ENCODE data around the gene ZSWIM4.
A peak's percentile ranks its signal among the peaks of the same experiment; 100 is the strongest.
"Not testable (repeated sequence)": the region's sequence is repeated elsewhere in the genome, so short reads cannot be mapped to it uniquely, and the experiment has no call there.

The ZSWIM4 gene

GRCh38 chr19:13788991-13789390 is 6.3 kb upstream of the ZSWIM4 start:
- DNase-seq (ENCODE audit: low read depth), result peak; percentile 49
- TF ChIP-seq CTCF (IDR thresholded peaks at IDR 0.05; ENCODE audit: insufficient read depth, low read depth, low read length, missing control alignments), result no peak
- no peak overlapping the region; the same call in 1 of the 2 replicates for H3K4me3 ChIP-seq (ENCODE audit: low read depth, low read length)

DNA sequence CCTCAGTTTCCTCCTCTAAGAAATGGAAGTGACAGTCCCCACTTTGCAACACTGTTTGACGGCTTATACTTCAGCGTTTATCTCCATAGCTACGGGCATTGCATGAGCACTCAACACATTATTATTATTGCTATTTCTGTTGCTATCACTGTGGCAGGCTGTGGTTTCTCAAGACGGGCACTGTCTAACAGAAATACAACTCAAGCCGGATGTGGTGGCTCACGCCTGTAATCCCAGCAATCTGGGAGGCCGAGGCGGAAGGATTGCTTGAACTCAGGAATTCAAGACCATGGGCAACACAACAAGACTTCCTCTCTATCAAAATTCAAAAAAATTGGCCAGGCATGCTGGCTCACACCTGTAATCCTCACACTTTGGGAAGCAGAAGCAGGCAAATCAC is 4.9 kb upstream of the ZSWIM4 start:
- no peak for TF ChIP-seq CTCF (IDR thresholded peaks at IDR 0.05; ENCODE audit: insufficient read depth, low read depth, low read length, missing control alignments)
- peak; percentile 74 for DNase-seq (ENCODE audit: low read depth)
- H3K4me3 ChIP-seq (ENCODE audit: low read depth, low read length), result no peak overlapping the region

DNA sequence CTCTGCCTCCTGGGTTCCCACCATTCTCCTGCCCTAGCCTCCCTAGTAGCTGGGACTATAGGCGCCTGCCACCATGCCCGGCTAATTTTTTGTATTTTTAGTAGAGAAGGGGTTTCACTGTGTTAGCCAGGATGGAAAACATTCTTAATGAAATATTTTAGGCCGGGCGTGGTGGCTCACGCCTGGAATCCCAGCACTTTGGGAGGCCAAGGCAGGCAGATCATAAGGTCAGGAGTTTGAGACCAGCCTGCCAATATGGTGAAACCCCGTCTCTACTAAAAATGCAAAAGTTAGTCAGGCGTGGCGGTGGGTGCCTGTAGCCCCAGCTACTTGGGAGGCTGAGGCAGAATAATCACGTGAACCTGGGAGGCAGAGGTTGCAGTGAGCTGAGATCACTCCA is 1.9 kb upstream of the ZSWIM4 start:
- not testable (repeated sequence) for H3K4me3 ChIP-seq (ENCODE audit: low read depth, low read length); DNase-seq (ENCODE audit: low read depth)

GRCh38 chr19:13794398-13794756 is 866 bp upstream of the ZSWIM4 start:
- DNase-seq (ENCODE audit: low read depth), result no peak
- peak overlapping the region; percentile 74 for H3K4me3 ChIP-seq (ENCODE audit: low read depth, low read length)
- no peak for TF ChIP-seq CTCF (IDR thresholded peaks at IDR 0.05; ENCODE audit: insufficient read depth, low read depth, low read length, missing control alignments)

- TF ChIP-seq CTCF (IDR thresholded peaks at IDR 0.05; ENCODE audit: insufficient read depth, low read depth, low read length, missing control alignments), result no peak
- peak overlapping the region; percentile 87 for H3K4me3 ChIP-seq (ENCODE audit: low read depth, low read length)
- peak; percentile 43 for DNase-seq (ENCODE audit: low read depth)
Observed at GRCh38 chr19:13795595-13796300, 505 bp downstream of the ZSWIM4 start.

- peak overlapping the region; percentile 87 for H3K4me3 ChIP-seq (ENCODE audit: low read depth, low read length)
- TF ChIP-seq CTCF (IDR thresholded peaks at IDR 0.05; ENCODE audit: insufficient read depth, low read depth, low read length, missing control alignments), result no peak
- DNase-seq (ENCODE audit: low read depth), result peak; percentile 65
Observed at GRCh38 chr19:13796301-13797057, 1.2 kb downstream of the ZSWIM4 start.

GRCh38 chr19:13797058-13797440 is 1.8 kb downstream of the ZSWIM4 start:
- no peak for DNase-seq (ENCODE audit: low read depth)
- peak overlapping the region; percentile 87 for H3K4me3 ChIP-seq (ENCODE audit: low read depth, low read length)
- no peak for TF ChIP-seq CTCF (IDR thresholded peaks at IDR 0.05; ENCODE audit: insufficient read depth, low read depth, low read length, missing control alignments)

Measured in GM12865 (cell line).